GM10266 (cell line): ENCODE data around the gene ANKRD10.

ENCODE experiments used
- DNase-seq: peaks from one replicate; pipeline ENCODE4 v3.0.0; 2012; ENCODE audit errors: extremely low spot score
- TF ChIP-seq, protein P1 (sequence below): IDR thresholded peaks from 2 replicates; pipeline ENCODE4 v1.5.1; 2012; ENCODE audit warnings: mild to moderate bottlenecking, low read depth; ENCODE audit not compliant: control insufficient read depth, insufficient read depth; ENCODE audit errors: missing control alignments

The ANKRD10 gene

DNA sequence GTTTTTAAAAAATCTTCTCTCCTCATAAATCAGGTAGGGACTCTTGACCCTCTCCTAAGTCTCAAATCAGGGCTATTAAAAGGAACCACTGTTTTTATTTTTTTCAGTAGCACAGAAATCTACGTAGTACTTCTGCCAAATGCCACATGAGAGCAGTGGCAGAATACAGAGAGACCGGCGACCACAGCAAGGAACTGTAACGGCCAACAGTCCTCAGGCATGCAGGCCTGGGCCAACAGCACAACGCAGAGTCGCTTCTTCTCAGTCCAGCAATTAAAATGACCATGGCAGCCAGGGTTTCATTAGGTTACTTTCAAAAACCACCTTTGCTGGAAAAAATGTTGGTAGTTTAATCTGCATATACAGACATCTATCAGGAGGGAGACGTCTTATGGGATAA, 34.2 kb downstream of the ANKRD10 start:
- TF ChIP-seq, protein P1, sequence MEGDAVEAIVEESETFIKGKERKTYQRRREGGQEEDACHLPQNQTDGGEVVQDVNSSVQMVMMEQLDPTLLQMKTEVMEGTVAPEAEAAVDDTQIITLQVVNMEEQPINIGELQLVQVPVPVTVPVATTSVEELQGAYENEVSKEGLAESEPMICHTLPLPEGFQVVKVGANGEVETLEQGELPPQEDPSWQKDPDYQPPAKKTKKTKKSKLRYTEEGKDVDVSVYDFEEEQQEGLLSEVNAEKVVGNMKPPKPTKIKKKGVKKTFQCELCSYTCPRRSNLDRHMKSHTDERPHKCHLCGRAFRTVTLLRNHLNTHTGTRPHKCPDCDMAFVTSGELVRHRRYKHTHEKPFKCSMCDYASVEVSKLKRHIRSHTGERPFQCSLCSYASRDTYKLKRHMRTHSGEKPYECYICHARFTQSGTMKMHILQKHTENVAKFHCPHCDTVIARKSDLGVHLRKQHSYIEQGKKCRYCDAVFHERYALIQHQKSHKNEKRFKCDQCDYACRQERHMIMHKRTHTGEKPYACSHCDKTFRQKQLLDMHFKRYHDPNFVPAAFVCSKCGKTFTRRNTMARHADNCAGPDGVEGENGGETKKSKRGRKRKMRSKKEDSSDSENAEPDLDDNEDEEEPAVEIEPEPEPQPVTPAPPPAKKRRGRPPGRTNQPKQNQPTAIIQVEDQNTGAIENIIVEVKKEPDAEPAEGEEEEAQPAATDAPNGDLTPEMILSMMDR, result no peak
- no peak for DNase-seq

DNA sequence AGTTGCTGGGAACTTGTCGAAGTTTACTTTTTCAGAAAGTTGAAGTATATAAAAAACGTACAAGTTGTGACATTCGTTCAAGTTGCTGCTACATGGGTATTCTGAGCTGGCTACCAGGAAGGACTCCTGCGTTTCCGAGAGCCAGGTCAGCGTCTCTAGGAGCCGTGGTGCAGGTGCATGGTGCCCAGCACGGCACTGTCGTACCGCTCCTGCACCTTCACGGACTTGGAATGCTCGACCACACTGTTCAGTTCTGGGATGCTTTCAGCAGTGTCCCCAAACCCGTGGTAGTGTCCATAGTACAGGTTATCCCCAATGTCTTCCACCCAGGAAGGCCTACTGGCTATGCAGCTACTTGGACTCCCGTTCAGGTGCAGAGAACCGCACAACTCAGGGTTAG, 35.4 kb downstream of the ANKRD10 start:
- TF ChIP-seq, protein P1, result no peak
- no peak for DNase-seq

DNA sequence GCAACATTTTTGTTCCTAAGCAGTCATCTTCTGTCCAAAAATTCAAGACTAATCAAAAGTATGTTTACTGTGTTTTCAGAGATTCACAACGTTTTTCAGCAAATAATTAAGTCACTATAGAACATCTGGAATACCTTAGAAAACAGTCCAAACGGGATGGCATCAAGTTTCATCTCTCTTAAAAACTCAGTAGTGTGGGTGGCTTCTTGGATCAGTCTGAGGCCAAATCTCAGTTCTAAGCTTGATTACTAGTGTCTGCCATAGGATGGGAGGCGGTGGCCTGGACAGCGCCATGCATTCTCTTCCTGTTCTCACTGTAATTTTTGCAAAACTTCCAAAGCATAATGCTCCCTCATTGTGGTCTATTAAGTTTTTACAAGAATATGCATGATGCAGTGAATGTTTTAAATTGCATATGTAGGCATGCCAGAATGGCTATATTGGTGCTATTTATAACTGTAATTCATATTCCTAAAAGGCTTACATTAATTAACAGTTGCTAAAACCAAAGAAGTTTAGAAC, 37.1 kb downstream of the ANKRD10 start:
- DNase-seq, result no peak
- TF ChIP-seq, protein P1, result no peak

DNA sequence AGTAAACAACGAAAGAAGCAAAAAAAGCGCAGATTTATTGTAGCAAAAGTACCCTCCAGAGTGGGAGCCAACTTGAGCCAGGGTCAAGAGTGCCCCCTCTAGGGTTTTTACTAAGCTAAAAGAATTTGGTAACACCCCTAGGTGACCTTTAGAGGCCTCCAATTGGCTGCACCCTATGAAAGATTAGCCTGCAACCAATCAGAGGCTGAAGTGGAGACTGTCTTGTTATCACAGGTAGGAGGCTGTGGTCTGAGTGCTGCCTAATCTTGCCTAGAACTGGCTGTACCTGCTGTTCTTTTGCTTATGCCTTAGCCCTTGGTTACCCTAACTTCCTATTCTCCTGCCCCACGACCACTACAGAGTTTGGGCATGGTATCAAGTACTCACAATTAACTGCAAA, 38.3 kb downstream of the ANKRD10 start:
- no peak for DNase-seq
- TF ChIP-seq, protein P1, result no peak

DNA sequence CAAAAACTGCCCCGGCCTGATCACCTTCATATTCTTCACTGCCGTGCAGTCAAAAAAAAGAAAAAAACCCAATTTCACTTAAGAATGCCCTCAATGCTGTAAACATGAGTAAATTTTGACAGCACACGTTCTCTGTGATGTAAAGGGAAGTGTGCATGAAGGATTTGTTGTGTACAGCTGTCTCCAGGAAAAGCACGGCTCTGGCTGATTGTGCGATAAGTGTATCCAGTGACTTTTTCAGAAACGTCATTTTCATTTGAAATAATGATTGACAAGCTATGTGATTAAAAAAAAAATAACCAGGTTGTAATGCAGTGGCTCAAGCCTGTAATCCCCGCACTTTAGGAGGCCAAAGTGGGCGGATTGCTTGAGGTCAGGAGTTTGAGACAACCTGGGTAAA, 39.6 kb downstream of the ANKRD10 start:
- TF ChIP-seq, protein P1, result no peak
- DNase-seq, result no peak

DNA sequence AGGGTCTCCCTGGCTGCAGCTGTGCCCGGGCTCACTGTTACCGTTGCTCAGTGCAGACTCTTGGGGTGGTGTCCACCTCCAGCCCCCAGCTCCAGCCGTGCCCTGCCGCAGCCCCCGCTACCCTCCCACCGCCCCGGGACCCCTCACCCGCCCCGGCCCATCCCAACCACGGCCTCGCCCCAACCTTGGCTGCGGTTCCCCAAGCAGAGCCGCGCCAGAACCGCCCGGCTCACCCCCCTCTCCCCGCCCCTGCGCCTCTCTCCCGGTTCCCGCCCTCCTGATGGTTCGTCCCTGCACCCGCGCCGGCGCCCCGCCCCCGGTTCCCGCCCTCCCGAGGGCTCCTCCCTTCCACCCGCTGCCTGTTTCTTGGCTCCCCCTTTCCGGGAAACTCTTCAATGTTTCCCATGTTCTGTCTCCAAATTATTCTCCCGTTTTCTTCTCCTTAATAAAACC, 40.3 kb downstream of the ANKRD10 start:
- DNase-seq, result peak; percentile 79

More for the DNA sequence above, 40.3 kb downstream of the ANKRD10 start:
- TF ChIP-seq, protein P1, result no peak
